Kidney (tissue), 14 donors: ENCODE data around the gene PACS1. TPM values are rescaled to one million over a fixed set of nuclear protein-coding genes. Genes with fewer than 3 reads are reported as not detected.

ENCODE experiments used
- DNase-seq, 5 donors: peaks; one replicate each; pipeline ENCODE4 v3.0.0-alpha.2; 2013 to 2020
- FAIRE-seq: peaks from 2 replicates; lab custom pipeline; 2012; peaks lifted over from hg19 to GRCh38; lab: Jason Lieb, UNC
- H3K27ac ChIP-seq, 2 donors: one replicate each; pipeline ENCODE4 v1.7.0; 2013; ENCODE audit warnings: low read depth in 2 of 2, low read length in 2 of 2, inconsistent platforms in 1 of 2
- H3K27me3 ChIP-seq: one replicate; pipeline ENCODE4 v1.7.1; 2013; ENCODE audit warnings: low read length, inconsistent platforms; ENCODE audit not compliant: control insufficient read depth, insufficient read depth
- H3K36me3 ChIP-seq, 3 donors: one replicate each; pipeline versions ENCODE4 v1.7.0 to v1.7.1; 2013; ENCODE audit warnings: low read length in 3 of 3, control low read depth in 1 of 3, inconsistent platforms in 1 of 3; ENCODE audit not compliant: insufficient read depth in 3 of 3, control insufficient read depth in 2 of 3
- H3K4me1 ChIP-seq, 3 donors: one replicate each; pipeline versions ENCODE4 v1.7.0 to v1.7.1; 2013; ENCODE audit warnings: low read length in 3 of 3, inconsistent platforms in 1 of 3, low read depth in 1 of 3; ENCODE audit not compliant: control insufficient read depth in 2 of 3, insufficient read depth in 2 of 3
- H3K4me3 ChIP-seq, 3 donors: one replicate each; pipeline versions ENCODE4 v1.7.0 to v1.8.1; 2013; ENCODE audit warnings: low read length in 3 of 3, control low read depth in 1 of 3, inconsistent platforms in 1 of 3
- H3K9ac ChIP-seq, 3 donors: one replicate each; pipeline versions ENCODE4 v1.7.0 to v1.7.1; 2013; ENCODE audit warnings: low read length in 3 of 3, control low read depth in 1 of 3, inconsistent platforms in 1 of 3
- H3K9me3 ChIP-seq, 3 donors: one replicate each; pipeline versions ENCODE4 v1.7.0 to v1.7.1; 2013; ENCODE audit warnings: low read length in 3 of 3, control low read depth in 1 of 3, inconsistent platforms in 1 of 3; ENCODE audit not compliant: control insufficient read depth in 2 of 3, insufficient read depth in 1 of 3
- CTCF ChIP-seq: IDR thresholded peaks from 3 replicates; pipeline ENCODE4 v1.5.1; 2012; ENCODE audit warnings: mild to moderate bottlenecking, moderate library complexity, borderline replicate concordance; ENCODE audit not compliant: insufficient read depth; ENCODE audit errors: extremely low read depth
- intact Hi-C: fragments of 100-400 bp; cut with DNase I; formaldehyde crosslinking; loops from one replicate; pipeline ENCODE4 v1.11.1; 2022
- polyA plus RNA-seq: library from polyadenylated mRNA; stranded (reverse); fragments of 350-450 nt; fragmentation: Illumina TruSeq; extraction: RNeasy Lipid Tissue Mini Kit (QIAGEN cat#74804); gene quantifications from one replicate; pipeline ENCODE4 v1.2.3, GENCODE V29; 2014; ENCODE audit warnings: low read depth, low replicate concordance; ENCODE audit not compliant: insufficient read depth
- total RNA-seq: library from RNA; stranded (reverse); fragmentation: NEBNext Ultra II Directional; extraction: Animal tissue kit (Norgen Biotek cat#: 25700); gene quantifications from one replicate; pipeline ENCODE4 v1.2.1, GENCODE V29; 2021
- donor health status: control.
- donor health status: control.
- donor health status: control.
- donor health status: control.
- donor health status: control.
- donor health status: DM: yes; HTN: yes; CAD: no.
- donor health status: Normal renal cell carcinoma (clear cell type).

PACS1 gene
- total and polyA plus RNA-seq, 2 donors from 2014 or later, result 23.7 to 91.8 TPM

- DNase-seq (peak; percentile 98 to 100 (median 99)), FAIRE-seq (no peak)
- no peak overlapping the region for H3K9ac ChIP-seq
These were observed 212.7 kb downstream of the PACS1 start for GRCh38 chr11:66282468-66283455.

GRCh38 chr11:66283461-66284105 is 213.5 kb downstream of the PACS1 start:
- no peaks in the 10 kb centered on the region for H3K27me3 ChIP-seq
- no peak overlapping the region for H3K27ac ChIP-seq
- no peak overlapping the region for H3K4me3 ChIP-seq
- H3K36me3 ChIP-seq, result peaks cover 0 to 9% (median 0%) of the 10 kb centered on the region in 3 donors
- H3K9me3 ChIP-seq, result no peaks in the 10 kb centered on the region
- H3K4me1 ChIP-seq, result peaks cover 0 to 15% (median 7%) of the 10 kb centered on the region in 3 donors
- DNase-seq (no peak), FAIRE-seq (no peak)
- no peak for TF ChIP-seq CTCF
- H3K9ac ChIP-seq, result no peak overlapping the region
- intact Hi-C loops, result no loop called here

More at GRCh38 chr11:66282468-66283455, 212.7 kb downstream of the PACS1 start:
- intact Hi-C loops, result no loop called here
- Histone ChIP-seq H3K9me3 (no peaks in the 10 kb centered on the region), H3K27ac (no peak overlapping the region), H3K27me3 (no peaks in the 10 kb centered on the region), H3K4me1 (peaks cover 0 to 9% (median under 1%) of the 10 kb centered on the region in 3 donors), H3K36me3 (peaks cover 0 to 9% (median 0%) of the 10 kb centered on the region in 3 donors), H3K4me3 (no peak overlapping the region)
- peak; percentile 98 for TF ChIP-seq CTCF

GRCh38 chr11:66284526-66285078 is 214.5 kb downstream of the PACS1 start:
- H3K9me3 ChIP-seq, result no peaks in the 10 kb centered on the region
- H3K27ac ChIP-seq, result no peak overlapping the region
- H3K4me1 ChIP-seq, result peaks cover 0 to 16% (median 8%) of the 10 kb centered on the region in 3 donors
- TF ChIP-seq CTCF, result no peak
- DNase-seq (no peak), FAIRE-seq (no peak)
- H3K4me3 ChIP-seq, result no peak overlapping the region
- H3K9ac ChIP-seq, result no peak overlapping the region
- H3K36me3 ChIP-seq, result peaks cover 0 to 9% (median 0%) of the 10 kb centered on the region in 3 donors
- H3K27me3 ChIP-seq, result no peaks in the 10 kb centered on the region
- intact Hi-C loops, result no loop called here
